T-helper 17 cell (primary cell): ENCODE measurements around the gene MYH15. TPM values are rescaled to one million over a fixed set of nuclear protein-coding genes. Genes with fewer than 3 reads are reported as not detected.

Experiments used
- ATAC-seq: fragments of 150-1000 bp; cut with Tn5 transposase; 2 replicates; pipeline ENCODE4 v1.10.0; 2021; ENCODE audit warnings: mild to moderate bottlenecking, moderate library complexity
- DNase-seq, 3 donors: peaks; one replicate each; pipeline versions ENCODE4 v3.0.0 to v3.0.0-alpha.2; 2020 to 2021
- H3K9me3 ChIP-seq: one replicate; pipeline ENCODE4 v1.7.0; 2013; ENCODE audit warnings: low read length, mild to moderate bottlenecking; ENCODE audit not compliant: control insufficient read depth, poor library complexity, severe bottlenecking
- H3K27ac Mint-ChIP-seq: one replicate; pipeline ENCODE4 v1.8.0; 2022; ENCODE audit warnings: mild to moderate bottlenecking, moderate library complexity, mixed read lengths
- H3K27me3 Mint-ChIP-seq: one replicate; pipeline ENCODE4 v1.8.0; 2022; ENCODE audit warnings: mixed read lengths
- H3K36me3 Mint-ChIP-seq: one replicate; pipeline ENCODE4 v1.8.0; 2022; ENCODE audit warnings: low read depth, mixed read lengths
- H3K4me1 Mint-ChIP-seq: one replicate; pipeline ENCODE4 v1.8.0; 2022; ENCODE audit warnings: mild to moderate bottlenecking, mixed read lengths
- H3K4me3 Mint-ChIP-seq: one replicate; pipeline ENCODE4 v1.8.0; 2022; ENCODE audit warnings: mild to moderate bottlenecking, moderate library complexity, mixed read lengths
- total RNA-seq, 4 donors: library from RNA in 2 of 4; stranded (reverse) in 2 of 4; gene quantifications; one replicate each; pipeline ENCODE4 v1.2.3 and lab custom pipeline; 2022 to 2026

The MYH15 gene
- total RNA-seq, 2 donors from 2014 or later, result not detected

DNA sequence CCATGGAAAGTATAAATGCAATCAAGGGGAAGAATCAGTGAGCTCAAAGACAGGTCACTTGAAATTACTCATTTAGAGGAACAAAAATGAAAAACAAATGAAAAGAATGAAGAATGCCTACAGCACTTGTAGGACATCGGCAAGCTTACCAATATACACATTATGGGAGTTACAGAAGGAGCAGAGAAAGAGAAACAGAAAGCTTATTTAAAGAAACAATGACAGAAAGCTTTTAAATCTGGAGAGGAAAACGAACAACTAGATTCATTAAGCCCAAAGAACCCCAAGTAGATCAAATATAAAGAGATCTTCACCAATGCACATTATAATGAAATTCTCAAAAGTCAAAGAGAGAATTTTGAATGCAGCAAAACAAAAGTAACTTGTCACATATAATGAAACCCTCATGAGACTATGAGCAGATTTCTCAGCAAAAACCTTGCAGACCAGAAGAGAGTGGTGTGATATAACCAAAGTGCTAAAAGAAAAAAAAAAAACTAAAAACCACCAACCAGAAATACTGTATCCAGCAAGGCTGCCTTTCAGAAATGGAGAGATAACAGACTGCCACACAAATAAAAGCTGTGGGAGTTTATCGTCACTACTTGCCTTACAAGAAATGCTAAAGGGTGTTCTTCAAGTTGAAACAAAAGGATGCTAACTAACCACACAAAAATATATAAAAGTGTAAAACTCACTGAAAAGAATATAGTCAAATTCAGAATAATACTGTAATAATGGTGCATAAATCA is 63.1 kb downstream of the MYH15 start:
- Mint-ChIP-seq H3K36me3 (no peaks in the 10 kb centered on the region), H3K27ac (no peak overlapping the region), H3K4me3 (no peak overlapping the region), H3K4me1 (no peaks in the 10 kb centered on the region), H3K27me3 (no peaks in the 10 kb centered on the region)
- H3K9me3 ChIP-seq, result peaks cover 5% of the 10 kb centered on the region
- ATAC-seq (no peak), DNase-seq (no peak)

DNA sequence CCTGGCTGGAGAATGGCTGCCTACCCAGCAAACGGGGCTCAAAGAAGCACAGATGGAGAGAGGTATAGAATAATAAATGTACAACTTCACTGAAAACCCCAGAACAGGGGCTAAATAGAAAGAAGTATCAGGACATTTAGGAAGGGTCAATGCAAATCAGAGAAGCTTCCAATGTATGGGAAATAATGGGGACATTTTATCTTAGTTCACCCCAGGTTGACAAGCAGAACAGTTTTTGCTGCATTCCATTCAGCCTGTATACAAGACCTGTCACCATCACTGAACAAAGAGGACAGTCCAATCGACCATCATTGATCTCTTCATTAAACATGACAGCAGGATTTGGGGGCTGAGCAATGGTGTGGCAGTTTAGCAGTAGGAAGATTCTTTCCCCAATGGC is 68.1 kb downstream of the MYH15 start:
- Mint-ChIP-seq H3K27me3 (peaks cover 11% of the 10 kb centered on the region), H3K4me3 (no peak overlapping the region)

DNA sequence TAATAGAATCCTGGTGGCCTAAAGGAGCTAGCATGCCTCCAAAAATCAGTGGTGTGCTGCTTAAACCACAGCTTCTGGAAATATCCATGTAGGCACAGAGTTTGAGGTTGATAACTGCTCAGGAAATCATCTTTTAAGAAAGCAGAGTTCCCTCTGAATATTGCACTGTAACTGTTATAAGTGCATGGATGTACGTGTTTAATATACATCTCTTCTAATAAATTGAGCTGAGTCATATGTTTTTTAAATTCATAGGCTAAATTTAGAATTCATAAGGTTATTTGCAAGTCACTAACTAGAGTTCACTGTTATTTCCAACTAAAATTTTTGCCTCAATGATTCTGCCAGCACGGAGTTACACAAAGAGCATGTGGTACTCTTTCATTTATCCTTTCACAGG is 68.9 kb downstream of the MYH15 start:
- peaks cover 12% of the 10 kb centered on the region for H3K27me3 Mint-ChIP-seq
- DNase-seq (no peak), ATAC-seq (no peak)
- peaks cover 3% of the 10 kb centered on the region for H3K9me3 ChIP-seq
- no peaks in the 10 kb centered on the region for H3K36me3 Mint-ChIP-seq
- H3K4me3 Mint-ChIP-seq, result no peak overlapping the region
- no peak overlapping the region for H3K27ac Mint-ChIP-seq
- H3K4me1 Mint-ChIP-seq, result no peaks in the 10 kb centered on the region

More for the DNA sequence above, 68.1 kb downstream of the MYH15 start:
- ATAC-seq (no peak), DNase-seq (no peak)
- H3K4me1 Mint-ChIP-seq, result no peaks in the 10 kb centered on the region
- H3K9me3 ChIP-seq, result peaks cover 5% of the 10 kb centered on the region
- H3K36me3 Mint-ChIP-seq, result no peaks in the 10 kb centered on the region
- no peak overlapping the region for H3K27ac Mint-ChIP-seq

DNA sequence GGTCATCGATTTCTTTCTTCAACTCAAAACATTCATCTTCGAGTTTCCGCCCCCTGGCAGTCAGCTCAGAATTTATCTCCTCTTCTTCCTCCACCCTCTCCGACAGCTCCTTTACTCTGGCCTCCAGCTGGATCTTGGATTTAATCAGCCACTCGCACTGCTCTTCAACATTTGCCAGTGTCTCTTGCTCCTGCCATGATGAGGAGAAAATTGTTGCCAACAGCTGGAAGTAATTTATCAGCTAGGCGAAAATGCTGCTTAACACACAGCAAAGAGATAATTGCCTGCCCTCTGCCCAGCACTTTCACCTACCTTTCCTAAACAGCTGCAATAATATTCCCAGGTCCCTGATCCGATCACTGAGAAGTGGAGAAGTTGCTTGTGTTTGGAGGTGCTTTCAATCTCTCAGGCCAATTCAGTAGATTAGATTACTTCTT is 69.3 kb downstream of the MYH15 start:
- no peaks in the 10 kb centered on the region for H3K36me3 Mint-ChIP-seq
- H3K9me3 ChIP-seq, result no peaks in the 10 kb centered on the region
- no peak overlapping the region for H3K4me3 Mint-ChIP-seq
- no peak for DNase-seq
- ATAC-seq, result no peak
- H3K4me1 Mint-ChIP-seq, result no peaks in the 10 kb centered on the region
- peaks cover 12% of the 10 kb centered on the region for H3K27me3 Mint-ChIP-seq
- H3K27ac Mint-ChIP-seq, result no peak overlapping the region

DNA sequence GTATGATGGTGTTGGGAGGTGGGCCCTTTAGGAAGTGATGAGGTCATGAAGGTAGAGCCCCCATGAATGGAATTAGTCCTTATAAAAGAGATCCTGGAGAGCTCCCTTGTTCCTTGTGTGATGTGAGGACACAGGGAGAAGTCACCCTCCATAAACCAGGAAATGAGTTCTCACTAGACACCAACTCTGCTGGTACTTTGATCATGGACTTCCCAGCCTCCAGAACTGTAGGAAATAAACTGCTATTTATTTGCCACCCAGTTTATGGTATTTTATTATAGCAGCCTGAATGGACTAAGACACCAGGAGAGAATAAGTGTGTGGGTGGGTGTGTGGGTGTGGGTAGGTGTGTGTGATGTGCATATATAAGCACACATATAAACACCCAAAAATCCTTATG is 71.9 kb downstream of the MYH15 start:
- Mint-ChIP-seq H3K27ac (no peak overlapping the region), H3K4me3 (no peak overlapping the region), H3K4me1 (no peaks in the 10 kb centered on the region), H3K27me3 (peaks cover 12% of the 10 kb centered on the region), H3K36me3 (no peaks in the 10 kb centered on the region)
- DNase-seq (no peak), ATAC-seq (no peak)
- no peaks in the 10 kb centered on the region for H3K9me3 ChIP-seq

DNA sequence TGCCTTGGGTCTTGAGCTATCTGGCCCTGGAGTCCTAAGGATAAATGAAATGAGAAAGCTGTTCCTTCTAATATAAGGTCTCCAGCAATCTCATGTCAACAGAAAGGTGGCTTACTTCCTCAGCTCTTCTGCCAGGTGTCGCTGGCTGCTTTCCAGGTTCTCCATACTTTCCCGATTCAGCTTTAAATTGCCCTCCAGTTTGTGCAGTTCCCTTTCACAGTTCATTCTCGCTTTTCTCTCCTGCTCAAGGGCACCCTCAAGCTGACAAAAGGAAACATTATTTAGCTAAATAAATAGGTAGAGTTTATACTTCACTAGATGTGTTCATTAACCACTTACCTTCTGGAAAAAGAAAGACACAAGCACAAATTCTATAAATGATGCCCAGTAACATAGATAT is 73.0 kb downstream of the MYH15 start:
- H3K27me3 Mint-ChIP-seq, result peaks cover 12% of the 10 kb centered on the region
- H3K36me3 Mint-ChIP-seq, result no peaks in the 10 kb centered on the region
- ATAC-seq (no peak), DNase-seq (no peak)
- H3K4me3 Mint-ChIP-seq, result no peak overlapping the region
- H3K27ac Mint-ChIP-seq, result no peak overlapping the region
- no peaks in the 10 kb centered on the region for H3K9me3 ChIP-seq
- H3K4me1 Mint-ChIP-seq, result no peaks in the 10 kb centered on the region

DNA sequence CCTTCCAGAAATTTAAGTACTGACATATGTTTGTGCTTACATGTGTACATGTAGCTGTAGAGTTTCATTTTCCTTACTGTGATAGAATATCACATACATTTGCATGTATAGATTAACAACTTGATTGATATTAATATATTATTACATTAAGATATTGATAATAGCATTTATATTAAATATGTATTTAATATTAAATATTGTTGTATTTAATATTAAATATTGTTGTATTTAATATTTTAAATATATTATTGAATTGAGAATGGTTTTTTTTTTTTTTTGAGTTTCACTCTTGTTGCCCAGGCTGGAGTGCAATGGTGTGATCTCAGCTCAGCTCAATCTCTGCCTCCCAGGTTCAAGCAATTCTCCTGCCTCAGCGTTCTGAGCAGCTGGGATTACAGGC is 76.5 kb downstream of the MYH15 start:
- DNase-seq, result no peak
- no peak for ATAC-seq
- Mint-ChIP-seq H3K4me3 (no peak overlapping the region), H3K36me3 (no peaks in the 10 kb centered on the region), H3K27me3 (peaks cover 7% of the 10 kb centered on the region), H3K4me1 (no peaks in the 10 kb centered on the region), H3K27ac (no peak overlapping the region)
- H3K9me3 ChIP-seq, result no peaks in the 10 kb centered on the region

DNA sequence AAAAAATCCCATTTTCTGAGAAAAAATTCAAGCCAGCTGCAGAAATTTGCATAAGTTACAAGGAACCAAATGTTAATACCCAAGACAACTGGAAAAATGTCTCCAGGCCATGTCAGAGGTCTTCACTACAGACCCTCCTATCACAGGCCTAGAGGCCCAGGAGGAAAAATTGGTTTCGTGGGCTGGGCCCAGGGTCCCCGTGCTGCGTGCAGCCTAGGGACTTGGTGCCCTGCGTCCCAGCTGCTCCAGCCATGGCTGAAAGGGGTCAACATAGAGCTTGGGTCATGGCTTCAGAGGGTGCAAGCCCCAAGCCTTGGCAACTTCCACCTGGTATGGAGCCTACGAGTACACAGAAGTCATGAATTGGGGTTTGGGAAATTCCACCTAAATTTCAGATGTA is 78.0 kb downstream of the MYH15 start:
- H3K36me3 Mint-ChIP-seq, result no peaks in the 10 kb centered on the region
- H3K9me3 ChIP-seq, result no peaks in the 10 kb centered on the region
- ATAC-seq (no peak), DNase-seq (no peak)
- H3K27ac Mint-ChIP-seq, result no peak overlapping the region
- H3K4me1 Mint-ChIP-seq, result no peaks in the 10 kb centered on the region
- H3K4me3 Mint-ChIP-seq, result no peak overlapping the region
- H3K27me3 Mint-ChIP-seq, result peaks cover 2% of the 10 kb centered on the region

DNA sequence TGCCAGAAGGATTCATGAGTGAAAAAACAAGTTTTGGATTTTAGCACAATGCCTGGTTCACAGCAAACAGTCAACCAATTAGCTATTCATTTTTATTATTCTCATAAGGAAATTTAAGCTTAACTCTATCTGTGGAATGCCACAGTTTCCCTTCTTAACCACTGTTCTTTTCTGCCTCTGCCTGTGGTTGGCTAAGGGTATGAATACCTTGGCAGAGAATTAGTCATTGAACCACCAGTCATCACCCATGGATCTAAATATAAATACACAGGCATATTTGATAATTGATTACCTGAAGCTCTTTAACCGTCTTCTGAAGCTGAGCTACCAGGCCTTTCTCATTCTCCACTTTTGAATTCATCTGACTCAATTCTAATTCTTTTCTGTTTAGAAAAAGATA is 79.9 kb downstream of the MYH15 start:
- no peaks in the 10 kb centered on the region for H3K9me3 ChIP-seq
- H3K27me3 Mint-ChIP-seq, result no peaks in the 10 kb centered on the region
- H3K4me1 Mint-ChIP-seq, result no peaks in the 10 kb centered on the region
- DNase-seq (no peak), ATAC-seq (no peak)
- no peaks in the 10 kb centered on the region for H3K36me3 Mint-ChIP-seq
- no peak overlapping the region for H3K27ac Mint-ChIP-seq
- H3K4me3 Mint-ChIP-seq, result no peak overlapping the region

DNA sequence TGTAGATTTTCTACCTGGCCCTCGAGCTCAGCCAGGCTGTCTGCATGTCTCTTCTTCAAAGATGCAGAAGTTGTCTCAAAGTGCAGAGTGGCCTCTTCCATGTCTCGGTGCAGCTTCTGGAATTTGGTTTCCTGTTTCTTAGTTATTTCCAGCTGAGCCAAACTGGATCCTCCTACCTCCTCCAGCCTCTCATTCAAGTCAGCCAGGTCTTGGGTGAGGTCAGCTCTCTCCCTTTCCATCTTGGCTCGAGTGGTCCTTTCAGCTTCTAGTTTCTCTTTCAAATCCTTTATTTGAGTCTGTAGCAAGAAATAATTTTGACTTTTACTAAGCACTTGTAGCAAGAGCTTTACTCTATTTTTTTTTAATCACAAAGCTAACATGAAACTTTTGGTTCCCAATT is 81.8 kb downstream of the MYH15 start:
- no peaks in the 10 kb centered on the region for H3K27me3 Mint-ChIP-seq
- peaks cover 2% of the 10 kb centered on the region for H3K36me3 Mint-ChIP-seq
- ATAC-seq (no peak), DNase-seq (no peak)
- no peak overlapping the region for H3K4me3 Mint-ChIP-seq
- no peak overlapping the region for H3K27ac Mint-ChIP-seq
- H3K4me1 Mint-ChIP-seq, result no peaks in the 10 kb centered on the region
- H3K9me3 ChIP-seq, result no peaks in the 10 kb centered on the region

DNA sequence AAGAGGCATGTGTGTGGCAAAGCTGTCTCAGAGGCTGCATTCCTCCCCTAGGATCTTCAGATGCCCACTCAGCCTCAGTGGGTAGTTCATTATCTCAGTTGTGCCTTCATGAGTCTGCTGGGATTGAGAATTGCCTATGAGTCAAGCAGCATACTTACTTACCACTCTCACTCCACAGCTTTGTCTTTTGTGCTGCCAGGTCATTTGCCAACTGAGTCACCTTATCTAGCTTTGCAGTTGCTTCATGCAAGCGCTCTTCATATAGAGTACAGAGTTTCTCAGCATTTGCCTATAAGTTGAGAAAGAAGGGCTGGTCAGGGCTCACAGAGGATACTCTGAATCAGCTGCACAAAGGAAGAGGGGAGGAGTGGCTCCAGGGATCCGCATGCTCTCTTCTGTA is 89.5 kb downstream of the MYH15 start:
- Mint-ChIP-seq H3K27me3 (peaks cover 13% of the 10 kb centered on the region), H3K4me3 (no peak overlapping the region), H3K4me1 (peaks cover 2% of the 10 kb centered on the region), H3K36me3 (peaks cover 4% of the 10 kb centered on the region), H3K27ac (no peak overlapping the region)
- ATAC-seq (no peak), DNase-seq (no peak)
- H3K9me3 ChIP-seq, result no peaks in the 10 kb centered on the region

DNA sequence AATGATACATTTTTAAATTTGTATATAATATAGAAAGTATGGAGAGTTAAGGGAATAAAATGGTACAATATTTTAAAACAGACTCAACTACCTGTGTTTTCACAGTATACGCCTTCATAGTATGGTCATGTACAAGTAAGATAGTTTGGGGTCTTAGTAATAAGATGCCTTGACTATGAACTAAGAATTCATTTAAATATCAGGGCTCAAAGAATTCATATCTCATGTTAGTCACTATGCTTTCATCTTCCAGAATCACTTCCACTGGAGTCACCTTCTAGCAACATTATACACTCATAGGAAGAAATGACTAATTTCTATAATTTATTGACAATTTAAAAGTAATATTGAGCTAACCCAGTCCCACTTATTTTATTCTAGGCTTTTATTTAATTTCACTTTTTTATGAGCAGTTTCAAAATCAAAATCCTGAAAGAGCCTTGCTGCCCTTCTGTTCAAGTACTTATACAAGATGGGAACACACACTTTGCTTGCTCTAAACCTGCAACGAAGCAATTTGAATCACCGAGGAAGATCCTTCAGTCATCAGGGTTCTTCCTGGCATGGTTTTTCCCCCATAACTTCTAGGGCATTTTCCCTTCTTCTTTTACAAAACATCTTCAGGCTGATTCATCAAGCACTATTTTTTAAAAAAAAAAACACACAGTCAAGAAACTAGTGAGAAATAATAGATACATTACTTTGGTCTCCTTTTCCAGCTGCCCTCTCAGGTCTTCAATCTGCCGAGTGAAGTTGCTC is 94.1 kb downstream of the MYH15 start:
- Mint-ChIP-seq H3K4me1 (peaks cover 2% of the 10 kb centered on the region), H3K27me3 (peaks cover 21% of the 10 kb centered on the region), H3K27ac (no peak overlapping the region), H3K4me3 (no peak overlapping the region), H3K36me3 (no peaks in the 10 kb centered on the region)
- DNase-seq (no peak), ATAC-seq (no peak)
- H3K9me3 ChIP-seq, result no peaks in the 10 kb centered on the region

DNA sequence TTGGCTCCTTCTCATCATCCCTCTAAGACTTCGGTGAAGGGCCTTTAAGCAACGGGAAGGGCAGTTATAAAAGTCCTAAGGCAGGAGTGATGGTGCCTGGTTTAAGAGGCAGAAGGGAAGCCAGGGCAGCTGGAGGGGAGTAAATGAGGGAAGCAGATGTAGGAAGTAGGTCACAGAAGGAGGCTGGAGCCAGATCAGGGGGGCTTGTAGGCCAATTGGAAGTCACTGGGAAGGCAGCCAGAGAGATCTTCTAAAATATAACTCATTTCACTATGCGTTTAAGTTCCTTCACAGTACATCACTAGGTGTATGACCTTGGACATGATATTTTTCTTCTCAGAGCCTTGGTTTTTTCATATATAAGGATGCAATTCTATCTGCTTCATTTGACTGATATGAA is 94.7 kb downstream of the MYH15 start:
- DNase-seq, result no peak
- H3K36me3 Mint-ChIP-seq, result no peaks in the 10 kb centered on the region
- no peak overlapping the region for H3K27ac Mint-ChIP-seq
- H3K9me3 ChIP-seq, result no peaks in the 10 kb centered on the region
- no peak for ATAC-seq
- H3K27me3 Mint-ChIP-seq, result peaks cover 25% of the 10 kb centered on the region
- H3K4me1 Mint-ChIP-seq, result peaks cover 2% of the 10 kb centered on the region
- no peak overlapping the region for H3K4me3 Mint-ChIP-seq

DNA sequence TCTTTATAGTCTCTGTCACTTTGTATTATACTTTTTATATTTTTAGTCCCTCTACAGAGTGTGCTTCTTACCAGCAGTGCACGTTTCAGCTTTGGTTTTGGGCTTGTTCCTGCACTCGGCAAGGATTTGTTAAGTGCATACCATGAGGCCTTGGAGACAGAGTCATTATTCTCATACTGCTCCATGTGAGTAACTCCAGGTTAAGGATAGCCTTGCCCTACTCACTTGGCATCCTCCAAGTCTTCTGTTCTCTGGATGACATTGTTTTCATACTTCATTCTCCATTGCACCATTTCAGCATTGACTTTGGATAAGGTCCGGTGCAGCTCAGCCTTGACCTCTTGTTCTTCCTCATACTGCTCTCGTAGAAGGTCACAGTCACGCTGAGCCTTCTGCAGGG is 96.4 kb downstream of the MYH15 start:
- Mint-ChIP-seq H3K4me1 (peaks cover 2% of the 10 kb centered on the region), H3K27me3 (peaks cover 25% of the 10 kb centered on the region), H3K27ac (no peak overlapping the region), H3K4me3 (no peak overlapping the region), H3K36me3 (no peaks in the 10 kb centered on the region)
- H3K9me3 ChIP-seq, result no peaks in the 10 kb centered on the region
- DNase-seq (no peak), ATAC-seq (no peak)
